IPS-NIHi7 (cell line): ENCODE results near the gene PDZD7.
"Not testable (repeated sequence)": the region's sequence is repeated elsewhere in the genome, so short reads cannot be mapped to it uniquely, and the experiment has no call there.

Experiments used
- DNase-seq: peaks from one replicate; pipeline ENCODE4 v3.0.0; 2012; ENCODE audit warnings: mixed read lengths; ENCODE audit errors: extremely low spot score

The PDZD7 gene

DNA sequence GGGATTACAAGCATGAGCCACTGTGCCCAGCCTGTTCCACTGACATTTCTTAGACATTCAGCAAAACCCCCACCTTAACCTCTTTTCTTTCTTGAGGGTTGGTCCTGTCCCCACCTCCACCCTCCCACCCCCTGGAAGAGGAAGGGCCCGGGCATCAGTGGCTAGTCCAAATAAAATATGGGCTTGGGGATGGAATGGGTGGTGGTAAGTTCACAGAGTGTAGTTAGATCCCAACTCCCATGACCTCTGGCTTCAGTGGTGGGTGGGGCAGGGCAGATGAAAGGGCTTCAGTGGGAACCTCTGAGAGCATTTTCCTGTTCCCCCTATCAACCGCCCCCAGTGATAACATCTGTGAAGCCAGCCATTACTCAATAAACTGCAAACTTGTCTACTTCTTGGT is 9.9 kb upstream of the PDZD7 start:
- no peak for DNase-seq

GRCh38 chr10:101040061-101040460 is 9.1 kb upstream of the PDZD7 start:
- no peak for DNase-seq

DNA sequence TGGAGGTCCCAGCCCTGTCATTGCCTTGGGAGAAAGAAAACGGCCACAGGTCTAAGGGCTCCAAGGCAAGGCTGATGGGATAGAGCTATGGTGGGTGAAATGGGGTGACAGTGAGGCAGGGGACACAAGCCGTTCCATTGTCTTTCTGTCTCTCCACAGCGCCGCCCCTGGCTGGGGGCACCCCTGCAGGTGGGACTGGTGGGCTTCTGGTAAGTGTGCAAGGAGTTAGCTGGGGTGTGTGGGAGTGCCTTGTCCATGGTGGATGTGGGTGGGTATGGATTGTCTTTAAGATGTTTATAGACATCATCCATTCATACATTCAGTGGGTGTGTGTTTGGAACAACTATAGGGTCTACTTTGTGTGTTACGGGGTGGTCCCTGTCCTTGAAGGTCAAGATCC is 7.6 kb upstream of the PDZD7 start:
- DNase-seq = peak; percentile 35

GRCh38 chr10:101036726-101037125 is 5.8 kb upstream of the PDZD7 start:
- DNase-seq = no peak

DNA sequence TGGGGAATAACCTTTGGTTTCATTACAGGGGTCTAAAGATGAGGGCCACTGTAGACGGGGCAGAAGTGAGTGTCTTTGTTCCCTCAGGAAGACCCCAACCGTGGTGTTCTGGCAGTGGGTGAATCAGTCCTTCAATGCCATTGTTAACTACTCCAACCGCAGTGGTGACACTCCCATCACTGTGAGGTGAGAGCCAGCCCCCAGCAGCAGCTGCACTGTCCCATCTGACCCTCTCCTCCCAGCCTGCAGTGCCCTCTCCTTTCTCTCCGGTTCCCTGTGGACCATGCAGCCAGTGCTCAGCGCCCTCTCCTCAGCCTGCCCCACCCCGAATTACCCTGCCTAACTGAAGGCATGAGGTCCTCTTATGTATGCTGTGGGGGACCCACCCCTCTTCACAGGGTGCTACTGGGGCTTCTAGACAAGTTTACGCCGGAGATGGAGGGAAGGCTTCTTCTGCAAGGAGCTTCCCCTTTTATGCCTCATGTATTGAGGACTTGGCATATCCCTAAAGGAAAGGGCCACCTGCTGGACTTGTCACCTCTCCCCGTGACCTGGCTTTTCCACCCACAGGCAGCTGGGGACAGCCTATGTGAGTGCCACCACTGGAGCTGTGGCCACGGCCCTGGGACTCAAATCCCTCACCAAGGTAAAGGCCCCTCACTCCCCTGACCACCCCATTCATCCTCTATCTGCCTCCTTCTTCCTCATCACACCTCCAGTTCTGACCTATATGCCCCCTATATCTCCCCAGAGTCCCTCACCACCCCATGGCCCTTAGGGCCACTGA is 5.2 kb upstream of the PDZD7 start:
- DNase-seq = no peak

DNA sequence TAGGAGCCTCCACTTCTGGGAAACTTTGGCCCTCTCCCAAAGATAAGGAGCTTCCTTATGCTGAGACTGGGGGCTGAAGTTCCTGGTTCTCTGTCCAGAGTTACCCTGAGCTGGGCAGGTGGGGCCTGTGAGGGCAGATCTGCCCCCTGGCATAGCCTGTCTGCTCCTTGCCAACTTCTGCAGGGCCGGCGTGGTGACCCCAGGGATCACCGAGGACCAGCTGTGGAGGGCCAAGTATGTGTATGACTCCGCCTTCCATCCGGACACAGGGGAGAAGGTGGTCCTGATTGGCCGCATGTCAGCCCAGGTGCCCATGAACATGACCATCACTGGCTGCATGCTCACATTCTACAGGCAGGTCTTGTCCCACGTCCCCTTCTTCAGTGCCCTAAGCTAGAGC is 4.4 kb upstream of the PDZD7 start:
- DNase-seq = no peak

DNA sequence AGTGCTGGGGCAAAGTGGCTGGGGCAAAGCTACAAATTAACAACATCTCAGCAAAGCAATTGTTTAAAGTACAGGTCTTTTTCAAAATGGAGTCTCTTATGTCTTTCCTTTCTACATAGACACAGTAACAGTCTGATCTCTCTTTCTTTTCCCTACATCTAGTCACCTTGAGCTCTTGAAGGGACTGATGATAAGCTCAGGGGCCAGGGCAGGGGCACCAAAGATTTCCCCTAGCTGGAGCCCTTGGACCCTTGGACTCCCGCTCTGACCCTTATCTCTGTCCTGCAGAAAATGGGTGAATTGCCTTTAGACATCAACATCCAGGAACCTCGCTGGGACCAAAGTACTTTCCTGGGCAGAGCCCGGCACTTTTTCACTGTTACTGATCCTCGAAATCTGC is 3.5 kb upstream of the PDZD7 start:
- not testable (repeated sequence) for DNase-seq

DNA sequence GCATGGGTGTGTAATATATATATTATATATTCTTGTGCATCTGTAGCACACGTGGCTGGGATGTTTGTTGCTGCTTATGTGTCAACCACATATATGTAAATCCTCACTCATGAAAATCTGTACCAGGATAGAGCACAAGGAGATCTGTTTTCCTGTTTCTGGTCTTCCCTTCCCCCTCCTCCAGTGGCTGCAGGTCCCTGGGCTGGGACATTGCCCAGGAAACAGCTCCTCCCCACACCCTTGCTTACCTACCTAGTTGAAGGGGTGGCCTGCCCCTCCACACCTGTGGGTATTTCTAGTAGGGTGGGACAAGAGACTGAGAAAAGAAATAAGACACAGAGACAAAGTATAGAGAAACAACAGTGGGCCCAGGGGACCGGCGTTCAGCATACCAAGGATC is 2.3 kb upstream of the PDZD7 start:
- no peak for DNase-seq

DNA sequence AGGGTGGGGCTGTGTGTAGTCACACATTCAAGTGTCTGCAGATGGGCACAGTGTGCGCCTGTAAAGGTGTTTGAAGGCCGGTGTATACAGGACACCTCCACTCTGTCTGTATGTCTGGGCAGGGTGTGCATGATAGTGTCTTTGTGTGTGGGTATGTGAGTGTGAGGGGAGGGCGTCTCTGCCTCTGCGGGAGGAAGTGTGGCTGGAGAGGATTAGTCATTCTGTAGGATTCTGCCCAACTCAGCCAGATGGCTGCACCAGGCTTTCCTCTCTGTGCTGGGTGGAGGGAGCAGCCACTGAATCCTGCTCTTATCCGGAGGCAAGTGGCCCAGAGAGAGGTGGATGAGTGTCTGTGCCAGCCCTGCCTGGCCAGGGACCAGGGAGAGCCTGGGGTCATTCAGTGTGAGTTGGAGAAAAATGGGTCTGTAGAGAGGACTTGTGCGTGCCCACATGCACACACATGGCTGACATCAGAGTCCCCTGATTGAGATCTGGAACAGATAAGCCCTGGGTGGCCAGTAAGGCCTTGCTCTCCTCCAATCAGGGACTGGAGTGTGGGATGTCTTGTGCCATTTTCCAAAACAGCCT is 1.8 kb upstream of the PDZD7 start:
- no peak for DNase-seq

- DNase-seq = no peak
Measured at GRCh38 chr10:101031796-101032636, 1.1 kb upstream of the PDZD7 start.

DNA sequence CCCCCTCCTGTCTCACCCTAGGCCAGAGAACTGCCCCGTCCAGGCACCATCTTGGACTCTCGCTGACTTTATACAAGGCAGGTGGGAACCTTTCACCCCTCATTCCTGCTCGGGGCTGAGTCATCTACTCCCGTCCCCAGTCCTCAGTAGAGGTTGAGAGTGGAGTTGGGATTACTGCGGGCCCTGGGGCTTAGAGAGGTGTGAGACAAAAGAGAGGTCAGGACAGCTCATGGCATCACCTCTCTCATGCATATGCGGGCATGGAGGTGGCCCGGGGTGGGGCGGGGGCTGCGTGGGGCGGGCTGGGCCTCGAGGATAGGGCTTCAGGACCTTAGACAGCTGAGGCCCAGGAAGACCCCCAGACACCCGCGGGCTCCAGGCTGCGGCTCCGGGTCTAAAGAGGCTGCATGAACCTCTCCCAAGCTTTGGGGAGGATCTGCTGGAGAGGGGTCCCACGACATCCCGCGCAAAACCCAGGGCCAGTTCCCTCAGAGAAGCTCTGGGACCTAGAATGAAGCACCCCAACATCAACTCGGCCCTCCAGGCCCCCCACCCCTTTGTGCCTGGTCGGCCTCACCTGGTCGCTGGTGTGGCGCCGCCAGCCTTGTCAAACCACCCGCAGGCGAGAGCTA is 317 bp downstream of the PDZD7 start:
- no peak for DNase-seq

- no peak for DNase-seq
Measured at GRCh38 chr10:101029520-101030295, 1.2 kb downstream of the PDZD7 start.

DNA sequence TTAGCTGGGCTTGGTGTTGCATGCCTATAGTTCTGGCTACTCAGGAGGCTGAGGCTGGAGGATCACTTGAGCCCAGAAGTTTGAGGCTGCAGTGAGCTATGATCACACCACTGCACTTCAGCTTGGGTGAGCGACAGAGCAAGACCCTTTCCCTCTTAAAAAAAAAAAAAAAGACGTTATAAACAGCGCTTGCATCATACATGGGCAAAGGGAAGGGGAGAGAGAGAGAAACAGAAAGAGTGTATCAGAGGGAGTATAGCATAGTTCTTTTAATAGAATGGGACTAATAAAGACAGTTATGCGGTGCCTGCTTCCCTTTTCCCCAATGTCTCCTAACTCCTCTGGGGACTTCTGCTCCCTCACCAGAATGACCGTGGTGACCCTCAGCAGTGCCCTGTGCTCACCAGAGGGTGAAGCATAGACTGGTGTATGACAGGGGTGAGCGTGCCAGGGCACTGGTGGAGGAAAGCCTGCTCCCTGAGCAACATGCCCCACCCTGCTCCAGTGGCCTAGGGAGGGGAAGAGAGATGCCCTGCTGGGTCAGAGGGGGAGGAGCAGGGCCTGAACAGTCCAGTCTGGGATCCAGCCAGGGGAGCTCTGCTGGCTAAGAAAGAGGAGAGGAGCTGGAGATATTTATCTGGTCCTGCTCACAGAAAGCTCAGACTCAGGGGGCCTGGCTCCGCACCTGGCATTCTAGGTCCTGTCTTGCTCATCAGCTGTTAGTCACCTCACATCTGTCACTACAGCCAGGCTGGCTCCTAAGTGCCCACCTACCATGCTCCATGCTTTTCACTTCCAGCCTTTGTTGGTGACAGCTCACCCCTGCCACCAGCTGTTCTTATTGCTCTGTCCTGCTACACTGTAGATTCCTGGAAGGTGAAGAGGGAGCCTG is 2.2 kb downstream of the PDZD7 start:
- DNase-seq = no peak

- DNase-seq = no peak
Measured at GRCh38 chr10:101027106-101027720, 3.7 kb downstream of the PDZD7 start.

GRCh38 chr10:101022967-101023705 is 7.8 kb downstream of the PDZD7 start:
- no peak for DNase-seq

DNA sequence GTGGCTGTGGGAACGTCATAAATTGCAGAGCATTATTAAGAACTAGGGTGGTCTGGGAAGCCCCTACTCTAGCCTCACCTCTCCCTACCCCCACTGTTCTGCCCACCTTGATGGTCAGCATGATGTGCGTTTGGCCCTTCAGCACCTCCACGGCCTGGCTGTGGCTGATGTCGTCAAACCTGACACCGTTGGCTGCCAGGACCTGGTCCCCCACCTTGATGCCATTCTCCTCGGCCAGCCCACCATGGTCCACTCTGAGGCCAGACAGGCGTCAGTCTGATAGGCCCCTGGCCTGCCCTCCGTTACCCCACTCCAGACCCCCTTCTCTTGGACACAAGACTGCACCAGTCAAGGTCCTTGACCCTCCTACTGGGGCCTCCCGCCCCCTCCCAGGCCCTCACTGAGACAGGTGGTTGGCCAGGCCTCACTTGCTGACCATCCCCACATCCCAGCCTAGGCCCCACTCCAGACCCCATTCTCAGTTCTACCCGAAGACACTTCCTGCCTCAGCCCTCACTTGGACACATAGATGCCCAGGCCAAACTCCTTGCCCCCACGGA is 9.2 kb downstream of the PDZD7 start:
- DNase-seq = no peak

GRCh38 chr10:101021239-101021638 is 9.7 kb downstream of the PDZD7 start:
- DNase-seq = no peak

DNA sequence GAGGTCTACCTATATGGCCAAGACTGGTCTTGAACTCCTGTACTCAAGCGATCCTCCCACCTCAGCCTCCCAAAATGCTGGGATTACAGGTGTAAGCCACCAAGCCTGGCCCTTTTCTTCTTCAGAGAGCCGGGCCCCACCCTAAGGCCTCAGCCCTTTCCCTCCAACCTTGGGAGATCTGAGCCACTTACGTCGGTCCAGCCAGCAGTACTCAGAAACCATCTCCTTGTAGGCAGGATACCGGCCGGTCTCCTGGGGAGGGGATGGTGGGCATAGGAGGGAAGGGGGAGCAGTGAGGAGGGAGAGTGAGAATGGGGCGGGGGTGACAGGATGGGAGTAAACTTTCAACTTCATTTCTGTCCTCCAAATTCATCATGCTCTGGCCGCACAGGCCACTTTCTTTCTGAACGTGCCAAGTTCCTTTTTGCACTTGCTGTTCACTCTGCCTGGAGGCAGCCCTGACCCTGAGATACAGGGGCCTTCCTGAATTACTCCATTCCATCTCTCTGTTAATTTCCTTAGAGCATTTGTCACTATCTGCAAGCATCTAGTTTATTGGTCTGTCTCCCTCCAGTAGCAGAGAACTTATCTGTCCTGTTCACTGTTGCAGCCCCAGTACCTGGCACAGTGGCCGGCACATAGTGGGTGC is 10.4 kb downstream of the PDZD7 start:
- no peak for DNase-seq

GRCh38 chr10:101019440-101019703 is 11.6 kb downstream of the PDZD7 start:
- no peak for DNase-seq
